D721Med (cell line): ENCODE measurements around the gene AREL1.

ENCODE experiments used
- DNase-seq: peaks from one replicate; pipeline ENCODE4 v3.0.0; 2011; ENCODE audit warnings: low spot score; ENCODE audit not compliant: insufficient read length
- FAIRE-seq: peaks from 2 replicates; lab custom pipeline; 2011; peaks lifted over from hg19 to GRCh38; lab: Jason Lieb, UNC
- TF ChIP-seq, protein P1 (sequence below): IDR thresholded peaks from 2 replicates; pipeline ENCODE4 v1.5.1; 2012; ENCODE audit warnings: mild to moderate bottlenecking, control low read depth; ENCODE audit not compliant: insufficient read depth; ENCODE audit errors: missing control alignments

Gene AREL1

GRCh38 chr14:74618078-74618952, 94.6 kb downstream of the AREL1 start:
- FAIRE-seq (no peak), DNase-seq (no peak)
- TF ChIP-seq, protein P1, sequence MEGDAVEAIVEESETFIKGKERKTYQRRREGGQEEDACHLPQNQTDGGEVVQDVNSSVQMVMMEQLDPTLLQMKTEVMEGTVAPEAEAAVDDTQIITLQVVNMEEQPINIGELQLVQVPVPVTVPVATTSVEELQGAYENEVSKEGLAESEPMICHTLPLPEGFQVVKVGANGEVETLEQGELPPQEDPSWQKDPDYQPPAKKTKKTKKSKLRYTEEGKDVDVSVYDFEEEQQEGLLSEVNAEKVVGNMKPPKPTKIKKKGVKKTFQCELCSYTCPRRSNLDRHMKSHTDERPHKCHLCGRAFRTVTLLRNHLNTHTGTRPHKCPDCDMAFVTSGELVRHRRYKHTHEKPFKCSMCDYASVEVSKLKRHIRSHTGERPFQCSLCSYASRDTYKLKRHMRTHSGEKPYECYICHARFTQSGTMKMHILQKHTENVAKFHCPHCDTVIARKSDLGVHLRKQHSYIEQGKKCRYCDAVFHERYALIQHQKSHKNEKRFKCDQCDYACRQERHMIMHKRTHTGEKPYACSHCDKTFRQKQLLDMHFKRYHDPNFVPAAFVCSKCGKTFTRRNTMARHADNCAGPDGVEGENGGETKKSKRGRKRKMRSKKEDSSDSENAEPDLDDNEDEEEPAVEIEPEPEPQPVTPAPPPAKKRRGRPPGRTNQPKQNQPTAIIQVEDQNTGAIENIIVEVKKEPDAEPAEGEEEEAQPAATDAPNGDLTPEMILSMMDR, result no peak

DNA sequence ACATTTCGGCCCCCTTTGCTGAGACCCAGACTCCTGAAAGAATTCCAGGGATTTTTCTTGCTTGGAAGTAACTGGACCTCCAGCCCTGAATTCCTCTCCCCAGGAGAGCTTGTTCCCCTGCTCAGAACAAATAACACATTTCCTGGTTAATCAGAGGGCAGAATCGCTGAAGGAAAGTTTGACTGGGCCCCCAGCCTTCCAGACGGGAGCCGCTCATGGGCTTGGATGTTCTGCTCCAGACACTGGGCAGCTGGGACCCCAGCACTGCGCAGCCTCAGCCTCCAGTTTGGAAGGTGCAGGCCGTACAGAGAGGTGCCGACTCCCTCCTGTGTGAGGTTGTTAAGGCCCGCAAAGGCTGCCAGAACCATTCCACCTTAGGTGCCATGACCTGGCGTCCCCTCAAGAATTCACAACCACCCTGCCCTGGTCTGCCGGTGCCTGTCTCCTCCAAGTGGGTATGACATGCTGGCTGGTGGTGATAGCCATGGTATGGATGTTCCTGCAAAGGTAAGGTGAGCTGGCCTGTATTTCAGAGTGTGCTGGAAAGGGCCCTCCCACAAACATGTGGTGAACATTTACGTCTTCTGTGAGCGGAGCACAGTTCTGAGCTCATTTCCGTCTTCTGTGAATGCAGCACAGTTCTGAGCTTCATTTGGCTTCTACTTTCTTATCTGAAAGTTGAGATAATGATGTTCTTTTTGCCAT, 95.7 kb downstream of the AREL1 start:
- no peak for DNase-seq
- TF ChIP-seq, protein P1, result no peak
- no peak for FAIRE-seq

DNA sequence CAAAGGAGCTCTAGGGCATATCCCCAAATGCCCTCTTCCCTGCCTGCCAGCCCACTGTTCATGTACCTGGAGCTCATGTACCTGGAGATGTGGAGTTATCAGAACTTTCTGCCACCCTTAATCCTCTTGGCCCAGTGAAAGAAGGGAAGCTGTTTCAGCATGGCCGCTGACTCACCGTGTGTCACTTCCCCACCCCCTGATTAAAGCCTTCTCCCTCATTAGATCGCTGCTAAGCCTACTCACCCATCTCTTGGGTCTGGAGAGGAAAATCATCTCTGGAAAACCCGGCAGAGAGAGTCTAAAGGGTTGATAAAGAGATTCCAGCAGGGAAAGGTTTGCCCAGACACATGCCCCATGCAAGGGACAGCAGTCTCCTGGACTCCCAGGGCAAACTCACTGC, 96.4 kb downstream of the AREL1 start:
- FAIRE-seq (no peak), DNase-seq (no peak)
- TF ChIP-seq, protein P1, result no peak

DNA sequence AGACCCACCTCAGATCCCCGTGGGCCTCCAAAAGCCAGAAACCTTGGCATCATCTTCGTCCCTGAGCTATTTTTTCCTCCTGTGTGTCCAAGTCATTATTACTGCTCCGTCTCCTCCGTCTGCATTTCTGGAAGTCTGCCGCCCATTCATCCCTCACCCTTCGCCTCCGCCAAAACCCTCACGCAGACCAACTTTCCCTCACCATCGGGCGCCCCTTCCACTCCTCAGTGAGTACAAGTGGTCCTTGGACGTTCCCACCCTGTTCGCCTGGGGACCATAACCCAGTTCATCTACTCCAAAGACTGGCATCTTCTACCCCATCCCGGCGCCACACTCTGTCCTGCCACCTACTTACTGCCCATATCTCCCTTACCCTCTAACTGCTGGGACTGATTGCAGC, 97.1 kb downstream of the AREL1 start:
- no peak for DNase-seq
- TF ChIP-seq, protein P1, result no peak
- no peak for FAIRE-seq

DNA sequence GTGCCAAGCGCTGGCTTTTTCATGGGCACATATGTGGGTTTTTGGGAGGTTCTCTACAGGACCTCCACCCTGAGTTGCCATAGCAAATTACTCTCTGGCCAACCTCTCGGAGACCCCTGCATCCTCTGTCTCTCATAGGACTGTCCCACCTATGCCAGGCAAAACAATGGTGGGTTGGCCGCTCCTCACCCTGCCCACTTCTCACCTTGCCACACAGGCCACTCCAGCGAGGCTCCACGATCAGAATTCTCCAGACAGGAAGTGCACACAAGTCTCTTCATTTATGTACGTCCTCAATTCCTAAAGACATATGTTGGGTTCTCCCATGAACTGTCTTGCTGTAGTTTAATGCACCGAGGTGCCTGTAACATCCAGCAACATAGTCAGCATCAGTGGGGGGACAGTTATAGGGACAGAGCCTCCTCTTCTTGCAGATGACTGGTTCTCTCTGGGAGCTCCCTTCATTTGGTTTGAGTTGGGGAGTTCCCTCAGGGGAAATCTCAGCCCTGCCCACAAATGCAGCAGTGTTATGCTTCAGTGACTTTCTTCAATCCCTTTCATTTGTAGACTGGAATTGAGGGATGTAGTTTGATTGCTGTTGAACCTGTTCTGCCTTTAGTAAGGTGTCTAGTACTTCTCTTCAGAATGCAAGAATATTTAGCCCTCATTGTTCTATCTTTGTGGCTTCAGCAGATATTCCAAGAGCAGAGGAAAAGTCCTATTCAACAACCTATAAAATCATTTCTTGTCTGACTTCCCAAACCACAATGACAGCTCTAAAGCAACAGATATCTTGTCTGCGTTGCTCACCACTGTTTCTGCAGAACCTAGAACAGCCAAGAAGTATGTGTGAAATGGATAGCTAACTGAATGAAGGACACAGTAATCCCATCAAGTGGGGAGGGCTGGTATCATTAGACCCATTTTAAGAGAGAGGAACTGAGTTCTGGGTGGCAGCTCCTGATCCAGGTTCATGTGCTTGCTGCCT, 98.1 kb downstream of the AREL1 start:
- DNase-seq (no peak), FAIRE-seq (no peak)
- TF ChIP-seq, protein P1, result no peak

GRCh38 chr14:74613211-74613914, 99.5 kb downstream of the AREL1 start:
- no peak for FAIRE-seq
- TF ChIP-seq, protein P1, result no peak
- DNase-seq, result no peak
